Renal pelvis (tissue), 12 donors: Measurements from ENCODE around the gene GIMAP8. TPM values are rescaled to one million over a fixed set of nuclear protein-coding genes. Genes with fewer than 3 reads are reported as not detected.

ENCODE experiments used
- DNase-seq: peaks from one replicate; pipeline ENCODE4 v3.0.0-alpha.2; 2013
- long read RNA-seq, 16 experiments: transcript quantifications; one replicate each; lab custom pipeline, GENCODE V29; 2026
- polyA plus RNA-seq, 3 donors: library from polyadenylated mRNA; unstranded; fragments of 120-200 nt; gene quantifications; one replicate each; pipeline ENCODE4 v1.2.1, GENCODE V29; 2013; ENCODE audit not compliant: insufficient read length in 3 of 3

GIMAP8 gene
- polyA plus RNA-seq: 1 to 10 TPM; 8.6 to 8.9 (median 8.8) TPM
- long read RNA-seq, donor 1: 0 reads
- long read RNA-seq, donor 2, full-length matches to known transcripts: 1 of 1 reads
- long read RNA-seq, donor 2, partial matches to known transcripts: 0 of 1 reads
- long read RNA-seq, donor 2, other reads (novel, unspliced or antisense): 0 of 1 reads
- long read RNA-seq, donor 3, full-length matches to known transcripts: 4 of 4 reads
- long read RNA-seq, donor 3, partial matches to known transcripts: 0 of 4 reads
- long read RNA-seq, donor 3, other reads (novel, unspliced or antisense): 0 of 4 reads
- long read RNA-seq, donor 4, partial matches to known transcripts: 11 of 11 reads
- long read RNA-seq, donor 4, other reads (novel, unspliced or antisense): 0 of 11 reads
- long read RNA-seq, donor 5, full-length matches to known transcripts: 2 of 2 reads
- long read RNA-seq, donor 5, partial matches to known transcripts: 0 of 2 reads
- long read RNA-seq, donor 5, other reads (novel, unspliced or antisense): 0 of 2 reads
- long read RNA-seq, donor 6, full-length matches to known transcripts: 2 of 2 reads
- long read RNA-seq, donor 6, partial matches to known transcripts: 0 of 2 reads
- long read RNA-seq, donor 6, other reads (novel, unspliced or antisense): 0 of 2 reads
- long read RNA-seq, donor 7, full-length matches to known transcripts: 5 of 5 reads
- long read RNA-seq, donor 7, partial matches to known transcripts: 0 of 5 reads
- long read RNA-seq, donor 7, other reads (novel, unspliced or antisense): 0 of 5 reads
- long read RNA-seq, donor 8: 0 reads
- long read RNA-seq, donor 9: 0 reads
- long read RNA-seq, donor 10, full-length matches to known transcripts: 1 of 1 reads
- long read RNA-seq, donor 10, partial matches to known transcripts: 0 of 1 reads
- long read RNA-seq, donor 10, other reads (novel, unspliced or antisense): 0 of 1 reads
- long read RNA-seq, donor 11, full-length matches to known transcripts: 2 of 2 reads
- long read RNA-seq, donor 11, partial matches to known transcripts: 0 of 2 reads
- long read RNA-seq, donor 11, other reads (novel, unspliced or antisense): 0 of 2 reads
- long read RNA-seq, donor 12: 0 reads
- long read RNA-seq, donor 13, full-length matches to known transcripts: 1 of 1 reads
- long read RNA-seq, donor 13, partial matches to known transcripts: 0 of 1 reads
- long read RNA-seq, donor 13, other reads (novel, unspliced or antisense): 0 of 1 reads
- long read RNA-seq, donor 14: 0 reads
- long read RNA-seq, donor 15, full-length matches to known transcripts: 2 of 2 reads
- long read RNA-seq, donor 15, partial matches to known transcripts: 0 of 2 reads
- long read RNA-seq, donor 15, other reads (novel, unspliced or antisense): 0 of 2 reads
- long read RNA-seq, donor 16: 0 reads

DNA sequence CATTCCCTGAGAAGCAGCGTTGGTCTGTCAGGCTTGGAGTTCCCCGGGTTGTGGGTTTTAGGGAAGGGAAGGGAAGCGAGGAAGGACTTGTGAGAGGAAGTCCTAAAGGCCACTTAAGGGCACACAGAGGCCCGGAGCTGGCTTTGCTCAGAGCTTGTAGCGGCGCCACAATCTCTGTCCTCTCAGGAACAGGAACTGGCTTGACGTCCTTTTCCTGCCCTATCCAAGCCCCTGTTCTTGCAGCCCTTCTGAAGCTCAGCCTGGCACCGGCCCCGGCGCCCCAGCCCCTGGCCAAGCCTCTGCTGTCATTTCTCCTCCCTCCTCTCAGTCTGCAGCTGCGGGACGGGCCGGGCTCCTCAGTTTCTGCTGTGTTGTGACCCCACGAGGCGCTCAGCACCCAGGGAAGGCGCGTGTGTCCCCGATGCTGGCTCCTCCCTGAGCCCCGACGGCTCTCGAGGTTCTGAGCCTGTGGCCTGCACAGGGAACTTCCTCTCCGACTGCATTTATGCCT, at the start of gene GIMAP8:
Gene GIMAP8 (plus strand): TSS at position 140 of the 511 bp plus-strand sequence. CDS start 16,069 bp downstream, outside the sequence.
- no peak for DNase-seq

DNA sequence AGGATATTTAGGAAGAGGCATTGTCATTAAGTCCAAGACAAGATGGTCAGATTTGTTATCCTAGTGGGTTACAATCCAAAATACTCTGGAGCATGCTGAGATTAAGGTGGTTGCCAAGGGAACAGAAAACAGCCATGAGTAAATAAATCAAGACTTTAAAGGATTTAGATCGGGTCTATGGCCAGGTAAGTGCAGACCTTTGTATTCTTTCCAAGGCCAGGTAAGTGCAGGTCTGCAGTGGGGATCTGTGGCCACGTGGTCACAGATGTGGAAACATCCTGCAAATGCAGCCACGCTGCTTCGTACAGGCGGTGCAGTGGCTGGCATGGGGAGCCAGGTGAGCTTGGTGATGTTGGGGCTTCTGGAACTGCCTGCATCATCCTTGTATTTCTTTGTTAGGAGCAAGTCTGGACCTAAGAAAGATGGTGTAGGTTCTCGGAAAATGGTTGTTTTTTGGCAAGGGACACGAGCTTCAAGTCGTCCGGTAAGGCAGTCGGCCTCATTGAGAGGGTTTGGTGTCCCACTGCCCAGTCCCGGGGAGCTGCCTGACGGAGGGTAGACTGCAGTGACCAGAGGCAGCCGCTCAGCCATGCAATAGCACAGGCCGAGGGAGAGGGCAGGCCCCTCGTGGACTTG, 49.5 kb upstream of the GIMAP8 start:
- no peak for DNase-seq

DNA sequence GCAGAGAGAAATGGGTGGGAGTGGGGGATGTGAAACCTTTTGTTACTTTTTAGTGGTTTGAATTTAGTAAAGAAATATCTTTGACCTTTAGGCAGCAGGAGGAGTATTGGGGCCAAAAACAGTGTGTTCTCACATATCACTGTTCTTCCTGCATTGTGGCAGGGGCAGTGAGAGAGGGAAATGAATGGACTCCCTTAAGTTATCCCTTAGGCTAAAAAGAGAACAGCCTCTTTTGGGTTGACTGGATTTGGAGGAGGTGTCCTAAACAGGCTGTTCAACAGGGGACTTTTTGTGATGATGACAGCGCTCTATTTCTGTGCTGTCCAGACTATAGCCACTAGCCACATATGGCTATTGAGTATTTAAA, 49.0 kb upstream of the GIMAP8 start:
- DNase-seq: no peak

DNA sequence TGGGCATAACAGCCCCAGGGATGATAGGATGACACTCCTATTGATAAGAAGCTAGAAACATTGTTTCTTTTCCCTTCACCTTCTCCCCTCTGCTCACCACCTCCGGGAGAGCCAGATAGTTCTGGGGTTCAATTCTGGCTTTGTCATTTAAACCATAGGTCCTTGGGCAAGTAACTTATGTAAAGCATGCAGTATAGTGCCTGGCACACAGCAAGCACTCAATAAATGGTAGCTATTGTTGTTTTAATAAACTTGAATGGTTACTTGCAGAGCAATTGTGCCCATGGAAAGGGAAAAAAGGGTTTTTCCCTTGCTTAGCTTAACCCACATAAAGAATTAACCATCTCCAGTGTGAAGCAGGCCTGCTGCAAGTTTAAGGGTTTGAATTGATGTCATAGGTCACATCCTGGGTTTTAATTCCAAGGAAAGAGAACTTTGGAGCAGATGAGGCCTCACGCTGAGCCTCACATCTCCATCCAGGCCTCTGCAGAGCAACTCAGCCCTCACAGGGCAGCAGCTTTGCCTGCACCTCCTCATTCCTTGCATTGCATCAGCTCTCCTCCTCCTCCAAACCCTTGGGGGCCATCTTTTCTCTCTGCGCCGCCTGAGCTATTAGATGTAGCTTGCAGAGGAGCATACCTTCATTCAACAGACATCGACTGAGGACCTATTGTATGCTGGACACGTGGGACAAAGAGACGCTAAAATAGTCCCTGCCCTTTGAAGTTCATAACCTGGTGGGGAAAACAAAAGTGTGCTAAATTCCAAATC, 48.4 kb upstream of the GIMAP8 start:
- no peak for DNase-seq

DNA sequence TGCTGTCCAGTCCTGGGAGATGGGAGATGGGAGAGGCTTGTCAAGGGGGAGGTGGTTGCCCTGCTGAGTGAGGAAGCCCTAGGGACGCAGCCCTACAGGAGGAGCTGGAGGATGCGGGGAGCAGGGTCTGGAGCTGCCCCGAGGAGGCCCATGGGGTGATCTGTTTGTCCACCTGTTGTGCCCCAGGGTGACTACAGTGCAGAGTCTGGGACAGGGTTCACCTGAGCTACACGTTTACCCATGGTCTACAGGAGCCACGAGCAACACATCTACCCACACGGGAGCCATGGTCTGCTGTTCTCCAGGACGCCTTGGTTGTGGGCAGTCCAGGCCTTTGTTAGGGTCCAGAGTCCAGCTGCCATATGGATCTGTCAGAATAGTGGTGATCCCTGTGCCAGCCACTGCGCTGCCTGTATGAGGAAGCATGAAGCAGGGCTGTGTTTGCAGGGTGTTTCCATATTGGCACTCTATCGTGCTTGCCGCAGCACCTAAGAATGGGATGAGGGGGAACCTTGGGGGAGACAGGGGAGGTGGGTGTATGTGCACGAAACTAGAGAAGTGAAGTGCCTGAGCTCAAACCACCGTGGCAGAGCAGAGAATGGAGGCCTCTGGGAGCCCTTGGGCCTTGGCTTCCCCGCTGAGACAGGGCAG, 47.6 kb upstream of the GIMAP8 start:
- no peak for DNase-seq

DNA sequence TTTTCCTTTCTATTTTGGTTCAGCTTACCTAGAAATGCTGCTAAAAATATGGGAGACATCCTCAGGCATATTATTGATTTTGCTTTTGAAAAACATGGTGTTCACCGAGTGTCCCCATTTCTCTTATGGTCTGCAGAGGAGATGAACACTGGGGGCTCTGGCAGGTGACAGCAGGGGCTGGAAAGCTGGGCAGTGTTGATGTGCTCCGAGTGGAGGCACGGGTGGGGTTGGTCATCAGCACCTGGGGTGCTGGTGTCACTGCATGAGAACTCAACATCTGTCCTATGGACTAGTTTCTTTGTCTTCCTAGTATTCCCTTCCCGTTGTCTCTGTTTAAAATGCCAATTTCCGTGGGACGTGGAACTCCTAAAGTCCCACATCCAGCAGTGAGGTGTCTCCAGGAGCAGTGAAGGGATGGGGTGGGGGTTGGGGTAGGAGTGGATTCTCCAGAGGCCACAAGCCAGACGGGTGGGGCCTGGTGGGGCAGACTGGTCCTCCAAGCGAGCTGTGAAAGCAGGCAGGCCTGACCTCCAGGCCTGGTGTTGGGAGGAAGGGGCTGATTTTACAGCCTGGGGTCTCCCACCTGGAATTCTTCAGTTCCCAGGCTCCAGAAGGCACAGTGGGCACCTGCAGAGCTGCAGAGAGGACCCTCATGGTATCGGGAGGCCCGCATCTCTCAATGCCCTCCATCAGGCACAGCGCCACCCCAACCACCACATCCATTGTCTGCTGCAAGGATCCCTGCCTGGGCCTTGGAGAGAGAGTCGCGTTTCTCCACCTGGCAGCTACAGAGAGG, 46.9 kb upstream of the GIMAP8 start:
- DNase-seq: no peak

DNA sequence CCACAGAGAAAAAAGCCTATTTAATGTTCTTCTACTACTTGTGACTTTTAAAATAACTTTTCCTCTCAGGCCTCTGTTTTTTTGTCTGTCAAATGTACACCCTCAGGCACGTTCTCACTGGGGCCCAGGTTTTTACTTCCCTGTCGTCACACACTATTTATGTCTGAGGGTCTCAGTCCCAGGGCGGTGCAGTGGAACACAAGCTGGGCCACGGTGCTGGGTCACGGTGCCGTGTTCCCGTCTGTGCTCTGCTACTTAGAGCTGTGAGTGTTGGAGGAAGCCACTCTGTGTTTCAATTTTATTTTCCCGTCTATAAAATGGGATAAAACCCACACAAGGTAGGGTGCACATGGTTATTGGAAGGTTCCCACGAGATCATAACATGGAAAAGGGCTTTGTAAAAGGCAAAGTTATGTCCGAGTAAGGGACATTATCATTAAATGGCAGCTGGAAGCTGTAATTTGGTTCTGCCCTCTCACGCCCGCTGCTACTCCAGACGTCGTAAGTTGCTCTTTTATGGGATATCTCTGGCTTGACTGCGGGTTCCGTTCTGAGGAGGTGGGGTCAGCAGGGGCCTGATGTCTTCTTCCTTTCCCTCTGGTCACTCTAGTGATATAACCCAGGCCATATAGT, 46.1 kb upstream of the GIMAP8 start:
- no peak for DNase-seq

DNA sequence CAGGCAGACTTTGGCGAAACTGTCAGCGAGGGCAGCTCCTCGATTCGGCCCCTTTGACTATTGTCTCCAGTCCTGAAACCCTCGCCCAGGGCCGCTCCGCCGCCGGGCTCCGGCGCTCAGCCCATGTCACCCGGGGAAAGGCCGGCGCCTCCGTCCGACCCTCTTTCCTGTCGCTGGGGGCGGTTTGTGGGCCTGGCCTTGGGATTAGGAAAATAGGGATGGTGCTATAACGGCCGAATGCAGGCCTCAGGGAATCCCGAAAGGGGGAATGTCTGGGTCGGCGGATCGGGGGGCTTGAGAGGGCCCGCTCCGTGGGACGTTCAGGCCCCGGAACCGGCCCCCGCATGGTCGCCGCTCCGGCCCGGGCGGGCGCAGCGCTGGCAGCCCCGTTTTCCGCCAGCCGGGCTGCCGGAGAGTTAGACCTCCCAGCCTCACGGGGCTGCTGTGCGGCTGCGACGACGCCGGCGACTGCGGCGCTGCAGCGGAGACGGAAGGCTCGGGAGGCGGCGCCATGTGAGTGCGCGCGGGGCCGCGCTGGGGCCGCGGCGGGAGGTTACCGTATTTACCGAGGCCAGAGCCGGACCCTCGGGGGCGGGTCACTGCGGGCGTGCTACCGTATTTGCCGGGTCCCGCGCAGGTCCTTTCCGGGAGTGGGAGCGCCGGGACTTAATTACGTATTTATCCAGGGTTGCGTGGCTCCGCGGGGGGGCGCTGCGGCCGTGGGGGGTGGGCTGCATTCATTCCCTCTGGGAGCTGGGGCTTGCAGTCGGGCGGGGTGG, 45.4 kb upstream of the GIMAP8 start:
- peak; percentile 86 for DNase-seq

DNA sequence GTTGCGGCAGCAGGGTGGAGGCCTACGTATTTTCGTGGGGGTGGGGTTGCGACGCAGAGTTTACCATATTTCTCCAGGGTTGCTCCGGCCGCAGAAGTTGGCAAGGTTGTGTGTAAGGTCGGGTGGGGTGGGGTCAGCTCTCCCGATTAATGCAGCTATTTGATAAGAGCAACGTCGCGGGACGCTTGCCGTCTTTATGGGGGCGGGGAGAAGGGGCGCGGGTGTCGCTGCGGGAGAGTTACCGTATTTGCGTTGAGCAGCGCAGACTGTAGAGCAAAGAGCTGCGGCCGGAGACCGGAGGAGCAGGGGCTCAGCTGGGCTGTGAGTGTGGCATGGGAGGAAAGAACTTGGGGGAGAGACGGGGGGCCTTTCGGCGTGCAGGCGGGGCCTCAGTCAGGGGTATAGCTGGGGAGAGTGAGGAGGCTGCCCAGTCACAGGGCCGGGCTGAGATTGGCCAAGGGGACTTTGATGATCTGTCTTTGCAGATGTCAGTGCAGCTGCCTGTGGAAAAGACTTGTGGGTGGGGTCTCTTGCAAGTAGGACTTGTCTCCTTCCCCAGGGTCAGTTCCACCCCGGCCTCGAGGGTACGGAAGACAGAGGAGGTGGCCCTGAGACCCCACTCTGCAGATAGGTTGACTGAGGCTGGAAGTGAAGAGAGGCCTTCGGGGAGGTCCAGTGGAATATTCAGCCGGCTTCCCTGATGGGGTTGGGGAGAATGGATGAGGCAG, 44.7 kb upstream of the GIMAP8 start:
- no peak for DNase-seq

DNA sequence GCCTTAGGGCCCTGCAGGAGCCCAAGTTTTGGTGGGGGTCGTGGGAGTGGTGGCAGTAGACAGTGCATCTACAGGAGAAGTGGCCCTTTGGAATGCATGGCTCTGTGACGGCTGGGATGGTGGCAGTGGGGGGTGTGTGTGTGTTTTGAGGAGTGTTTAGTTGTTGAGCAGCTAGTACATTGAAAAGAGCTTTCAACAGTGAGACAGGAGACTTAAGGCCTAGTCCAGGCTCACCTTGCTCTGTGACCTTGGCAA, 44.2 kb upstream of the GIMAP8 start:
- no peak for DNase-seq

DNA sequence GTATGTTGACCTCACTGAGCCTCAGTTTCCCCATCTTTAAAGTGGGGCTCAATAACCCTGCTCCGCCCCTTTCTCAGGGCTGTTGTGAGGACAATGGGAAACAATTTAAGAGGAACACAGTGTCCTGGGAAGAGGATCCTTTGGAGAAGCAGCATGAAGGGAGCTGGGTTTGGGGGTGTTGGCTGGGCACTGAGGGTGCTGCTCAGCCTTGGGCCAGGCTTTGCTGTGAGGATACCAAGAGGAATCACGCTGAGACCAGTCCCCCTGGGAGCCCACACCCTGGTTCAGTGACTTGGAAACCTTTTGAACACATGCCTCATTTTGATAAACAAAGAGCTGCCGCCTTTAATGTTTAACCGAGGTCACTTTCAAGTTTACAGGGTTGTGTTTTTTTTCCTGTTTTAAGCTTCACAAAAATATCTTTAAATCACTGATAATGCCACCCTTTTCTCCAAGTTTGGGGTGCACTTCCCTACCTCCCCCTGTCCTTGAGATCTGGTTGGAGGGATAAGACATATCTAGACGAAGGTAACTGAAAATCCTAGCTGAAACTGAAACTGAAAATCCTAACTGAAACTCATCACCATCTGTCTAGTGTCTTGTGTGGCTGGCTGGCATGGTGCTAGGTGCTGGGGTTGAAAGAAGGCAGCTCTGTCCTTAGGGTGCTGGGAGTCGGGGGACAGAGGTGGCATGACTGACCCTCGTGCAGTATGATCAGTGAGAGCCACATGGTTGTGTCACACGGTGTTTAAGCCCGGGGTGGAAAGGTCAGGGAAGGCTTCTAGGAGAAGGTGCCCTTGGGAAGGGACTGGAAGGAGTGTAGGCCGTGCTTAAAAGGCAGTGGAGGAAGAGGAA, 43.6 kb upstream of the GIMAP8 start:
- no peak for DNase-seq

DNA sequence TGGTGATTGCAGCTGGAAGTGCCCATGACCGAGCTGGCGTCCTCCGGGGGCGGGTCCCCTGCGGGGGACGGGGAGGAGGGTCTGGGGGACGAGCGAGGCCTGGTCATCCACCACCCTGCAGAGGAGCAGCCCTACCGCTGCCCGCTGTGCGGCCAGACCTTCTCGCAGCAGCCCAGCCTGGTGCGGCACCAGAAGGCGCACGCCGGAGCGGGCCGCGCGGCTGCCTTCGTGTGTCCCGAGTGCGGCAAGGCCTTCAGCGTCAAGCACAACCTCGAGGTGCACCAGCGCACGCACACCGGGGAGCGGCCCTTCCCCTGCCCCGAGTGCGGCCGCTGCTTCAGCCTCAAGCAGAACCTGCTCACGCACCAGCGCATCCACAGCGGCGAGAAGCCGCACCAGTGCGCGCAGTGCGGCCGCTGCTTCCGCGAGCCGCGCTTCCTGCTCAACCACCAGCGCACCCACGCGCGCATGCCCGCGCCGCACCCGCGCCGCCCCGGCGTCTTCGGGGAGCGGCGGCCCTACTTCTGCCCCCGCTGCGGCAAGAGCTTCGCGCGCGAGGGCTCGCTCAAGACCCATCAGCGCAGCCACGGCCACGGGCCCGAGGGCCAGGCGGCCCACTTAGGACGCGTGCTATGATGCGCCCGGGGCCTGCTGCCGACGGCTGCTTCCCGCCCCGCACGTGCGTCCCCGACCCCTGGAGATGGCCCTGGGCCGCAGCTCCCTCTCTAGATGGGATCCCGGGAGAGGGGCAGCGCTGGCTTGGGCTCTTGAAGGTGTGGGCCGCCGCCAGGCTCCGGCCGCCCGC, 42.6 kb upstream of the GIMAP8 start:
- no peak for DNase-seq

DNA sequence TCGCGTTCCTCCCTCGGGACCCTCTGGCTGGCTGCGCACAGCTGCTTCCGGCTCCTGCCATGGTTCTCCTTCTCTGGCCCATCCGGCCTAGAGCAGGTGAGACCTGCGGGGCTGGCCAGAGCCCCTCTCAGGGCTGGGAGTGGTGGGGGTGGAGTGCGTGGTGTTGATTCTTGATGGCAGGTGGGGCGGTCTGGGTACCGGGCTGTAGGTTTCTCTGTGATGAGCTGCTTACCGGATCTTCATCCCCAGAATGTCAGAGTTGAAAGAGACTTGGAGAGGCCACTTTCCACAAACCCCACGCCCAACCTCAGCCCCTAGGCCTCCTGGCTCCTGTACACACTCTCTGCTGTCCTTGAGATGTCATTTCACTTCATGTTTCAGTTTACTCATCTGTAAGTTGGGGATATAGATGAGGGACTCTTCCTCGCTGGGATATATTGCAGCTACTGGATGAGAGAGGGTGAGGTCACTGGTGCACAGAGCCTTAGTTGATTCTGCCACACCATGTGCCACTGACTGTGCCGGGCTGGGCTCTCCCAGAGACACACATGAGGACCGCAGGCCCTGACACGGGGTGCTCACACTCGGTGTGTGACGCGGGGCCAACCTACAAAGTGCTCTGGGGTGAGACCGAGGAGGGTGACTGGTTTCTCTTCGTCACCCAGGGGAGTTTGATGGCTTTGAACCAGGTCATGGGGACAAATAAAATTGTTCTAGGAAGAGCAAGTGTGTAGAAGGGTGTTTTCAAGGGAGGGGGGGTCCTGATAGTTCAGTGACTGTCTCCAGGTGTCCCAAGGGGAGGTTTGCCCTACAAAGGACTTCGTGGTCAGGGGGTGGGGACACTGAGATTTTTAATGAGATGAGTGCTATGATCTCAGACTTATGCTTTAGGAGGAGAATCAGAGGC, 41.8 kb upstream of the GIMAP8 start:
- DNase-seq: no peak
